Colon (tissue), 2 donors: ENCODE results near the gene MRGPRF.

Experiments used
- FAIRE-seq: peaks from 2 replicates; lab custom pipeline; 2012; peaks lifted over from hg19 to GRCh38; lab: Jason Lieb, UNC
- donor health status: control.
- donor health status: control.

MRGPRF gene

DNA sequence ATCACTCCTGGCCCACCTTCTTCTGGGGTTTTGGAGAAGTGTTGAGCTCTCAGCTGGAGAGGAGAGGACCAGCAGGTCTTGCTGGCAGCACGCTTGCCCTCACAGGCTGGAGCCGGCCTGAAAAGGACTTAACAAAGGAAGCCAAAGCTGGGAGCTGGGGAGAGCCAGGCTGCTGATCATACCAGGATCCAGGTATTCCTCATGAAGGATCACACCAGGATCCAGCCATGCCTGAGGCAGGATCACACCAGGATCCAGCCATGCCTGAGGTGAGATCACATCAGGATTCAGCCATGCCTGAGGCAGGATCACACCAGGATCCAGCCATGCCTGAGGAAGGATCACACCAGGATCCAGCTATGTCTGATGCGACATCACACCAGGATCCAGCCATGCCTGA, 49.3 kb downstream of the MRGPRF start:
- FAIRE-seq: no peak

DNA sequence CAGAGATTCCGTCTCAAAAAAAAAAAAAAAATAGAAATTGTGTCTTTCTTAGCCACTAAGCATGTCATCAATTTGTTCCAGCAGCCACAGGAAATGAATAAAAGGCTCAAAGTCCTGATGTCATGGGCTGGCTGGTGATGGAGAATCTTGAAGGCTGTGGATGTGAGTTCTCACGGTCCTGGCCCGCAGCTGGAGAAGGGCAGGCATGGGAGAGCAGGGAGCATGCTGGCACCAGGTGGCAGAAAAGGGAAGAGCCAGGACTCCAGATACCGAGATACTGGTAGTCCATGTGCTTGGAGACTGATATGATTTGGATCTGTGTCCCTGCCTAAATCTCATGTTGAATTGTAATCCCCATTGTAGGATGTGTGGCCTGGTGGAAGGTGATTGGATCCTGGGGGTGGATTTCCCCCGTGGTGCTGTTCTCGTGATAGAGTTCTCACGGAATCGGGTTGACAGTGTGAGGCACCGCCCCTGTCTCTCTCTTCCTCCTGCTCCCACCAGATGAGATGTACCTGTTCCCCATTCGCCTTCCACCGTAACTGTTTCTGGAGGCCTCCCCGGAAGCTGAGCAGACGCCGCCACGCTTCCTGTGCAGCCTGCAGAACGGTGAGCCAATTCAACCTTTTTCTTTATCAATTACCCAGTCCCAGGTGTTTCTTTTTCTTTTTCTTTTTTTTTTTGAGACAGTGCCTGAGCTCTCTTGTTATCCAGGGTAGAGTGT, 50.4 kb downstream of the MRGPRF start:
- no peak for FAIRE-seq

DNA sequence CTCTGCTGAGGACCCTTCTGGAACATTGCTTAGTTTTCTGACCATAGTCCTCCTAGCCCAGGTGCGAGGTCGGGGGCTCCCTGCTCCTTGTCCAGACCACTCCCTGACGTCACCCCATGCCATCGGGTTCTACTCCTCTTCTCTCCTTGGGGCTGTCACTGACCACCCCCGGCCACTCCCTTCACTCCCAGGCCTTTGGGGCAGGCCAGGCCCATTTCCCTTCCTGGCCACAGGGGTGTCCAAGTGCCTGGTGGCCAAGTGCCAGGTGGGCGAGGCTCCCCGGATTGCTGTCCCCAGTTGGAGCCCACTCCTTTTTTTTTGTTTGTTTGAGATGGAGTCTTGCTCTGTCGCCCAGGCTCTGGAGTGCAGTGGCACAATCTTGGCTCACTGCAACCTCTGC, 51.8 kb downstream of the MRGPRF start:
- no peak for FAIRE-seq

GRCh38 chr11:68960294-68961071, 52.6 kb downstream of the MRGPRF start:
- no peak for FAIRE-seq

DNA sequence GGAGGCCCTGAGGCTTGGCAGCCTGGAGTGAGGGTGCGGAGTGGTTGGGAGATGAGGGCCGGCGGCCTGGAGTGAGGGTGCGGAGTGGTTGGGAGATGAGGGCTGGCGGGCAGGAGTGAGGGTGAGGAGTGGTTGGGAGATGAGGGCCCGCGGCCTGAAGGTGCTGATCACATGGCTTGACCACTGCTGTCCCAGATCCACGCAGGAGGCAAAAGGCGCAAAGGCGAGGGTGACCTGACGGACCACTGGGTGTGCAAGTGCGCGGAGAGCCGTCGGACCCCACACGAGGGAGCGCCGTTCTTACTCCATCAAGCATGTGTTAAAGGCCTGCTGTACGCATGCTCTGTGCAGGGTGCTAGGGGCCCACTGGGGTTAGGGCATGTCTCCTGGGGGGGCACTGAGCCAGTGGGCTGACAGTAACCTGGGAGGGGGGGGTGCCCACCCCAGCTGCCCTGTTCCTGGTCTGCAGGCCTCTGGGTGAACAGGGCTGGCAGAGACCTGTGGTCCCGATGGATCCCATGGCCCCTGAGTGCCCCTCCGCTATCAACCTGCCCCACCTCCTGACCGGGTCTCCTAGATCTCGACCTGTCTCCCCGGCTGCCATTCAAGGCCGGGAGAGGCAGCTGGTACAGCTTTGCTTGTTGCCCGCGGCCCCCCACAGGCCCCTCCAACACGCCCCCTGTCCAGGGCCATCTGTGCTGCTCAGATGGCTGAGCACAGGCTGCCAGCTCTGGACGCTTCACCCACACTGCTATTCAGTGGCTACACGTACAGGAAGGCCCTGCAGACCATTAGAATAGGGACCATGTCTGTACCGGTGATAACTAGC, 53.4 kb downstream of the MRGPRF start:
- no peak for FAIRE-seq

DNA sequence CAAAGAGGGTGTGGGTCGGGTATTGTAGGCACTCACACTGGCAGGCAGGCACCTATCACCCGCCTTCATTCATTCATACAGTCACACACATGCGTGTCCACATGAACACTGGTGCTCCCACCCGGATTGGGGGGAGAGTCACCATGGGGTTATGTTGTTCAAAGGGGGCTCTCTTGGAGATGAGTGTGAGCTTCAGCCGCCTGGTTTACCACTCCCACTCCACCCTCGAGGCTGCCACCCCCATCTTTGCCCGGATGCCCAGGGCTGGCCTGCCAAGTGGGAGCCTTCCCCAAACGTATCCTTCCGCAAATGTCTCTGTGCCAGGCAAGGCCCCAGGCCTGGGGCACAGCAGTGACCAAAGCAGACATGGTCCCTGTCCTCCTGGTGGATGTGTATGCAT, 54.8 kb downstream of the MRGPRF start:
- no peak for FAIRE-seq

- FAIRE-seq: no peak
Measured at GRCh38 chr11:68956547-68957254, 56.3 kb downstream of the MRGPRF start.

GRCh38 chr11:68956142-68956541, 56.9 kb downstream of the MRGPRF start:
- no peak for FAIRE-seq

GRCh38 chr11:68955607-68955958, 57.5 kb downstream of the MRGPRF start:
- no peak for FAIRE-seq

DNA sequence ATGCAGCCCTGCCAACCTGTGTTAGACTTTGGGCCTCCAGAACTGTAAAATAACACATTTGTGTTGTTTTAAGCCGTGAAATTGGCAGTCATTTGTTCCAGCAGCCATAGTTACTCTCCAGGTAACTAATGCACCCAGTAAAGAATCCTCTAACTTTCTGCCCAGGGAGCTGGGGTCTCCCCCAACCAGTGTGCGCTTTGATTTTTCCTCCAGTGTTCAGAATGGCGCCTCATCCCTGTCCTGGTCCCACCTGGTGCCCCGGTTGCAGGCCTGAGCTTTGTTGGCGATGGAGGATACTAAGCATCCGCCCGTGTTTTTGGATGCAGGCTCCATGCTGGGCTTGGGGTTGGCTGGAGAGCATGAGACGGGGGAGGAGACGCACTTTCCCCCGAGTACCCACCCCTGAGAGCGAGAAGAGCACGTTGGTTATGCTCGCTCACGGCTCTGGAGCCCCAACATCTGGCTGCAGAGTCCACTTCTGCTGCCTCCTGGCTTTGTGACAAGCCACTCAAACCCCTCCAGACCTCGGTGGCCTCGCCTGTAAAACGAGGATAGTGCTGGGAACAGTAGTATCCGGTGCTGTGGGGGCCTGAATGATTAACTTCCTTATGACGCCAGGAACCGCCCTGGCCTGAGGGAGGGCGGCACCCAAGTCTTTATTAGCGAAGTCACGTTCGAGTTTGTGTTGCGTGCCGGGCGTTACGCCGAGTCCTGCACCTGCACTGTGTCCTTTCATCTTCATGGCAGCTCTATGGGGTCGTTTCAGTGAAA, 58.0 kb downstream of the MRGPRF start:
- FAIRE-seq: no peak
